GM21381 (cell line): Measurements from ENCODE around the gene HOMEZ.
"Not testable (repeated sequence)": the region's sequence is repeated elsewhere in the genome, so short reads cannot be mapped to it uniquely, and the experiment has no call there.

ENCODE experiments used
- ATAC-seq: cut with Tn5 transposase; IDR thresholded peaks from one replicate; pipeline ENCODE4 v1.9.1; 2021; ENCODE audit warnings: mild to moderate bottlenecking, moderate library complexity; ENCODE audit not compliant: unreplicated experiment

Gene HOMEZ, protein sequence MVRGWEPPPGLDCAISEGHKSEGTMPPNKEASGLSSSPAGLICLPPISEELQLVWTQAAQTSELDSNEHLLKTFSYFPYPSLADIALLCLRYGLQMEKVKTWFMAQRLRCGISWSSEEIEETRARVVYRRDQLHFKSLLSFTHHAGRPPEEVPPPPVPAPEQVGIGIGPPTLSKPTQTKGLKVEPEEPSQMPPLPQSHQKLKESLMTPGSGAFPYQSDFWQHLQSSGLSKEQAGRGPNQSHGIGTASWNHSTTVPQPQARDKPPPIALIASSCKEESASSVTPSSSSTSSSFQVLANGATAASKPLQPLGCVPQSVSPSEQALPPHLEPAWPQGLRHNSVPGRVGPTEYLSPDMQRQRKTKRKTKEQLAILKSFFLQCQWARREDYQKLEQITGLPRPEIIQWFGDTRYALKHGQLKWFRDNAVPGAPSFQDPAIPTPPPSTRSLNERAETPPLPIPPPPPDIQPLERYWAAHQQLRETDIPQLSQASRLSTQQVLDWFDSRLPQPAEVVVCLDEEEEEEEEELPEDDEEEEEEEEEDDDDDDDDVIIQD

GRCh38 chr14:23286020-23286901 lies at the start of gene HOMEZ:
Gene HOMEZ (minus strand): TSS chr14:23286132. CDS start chr14:23285952, 180 bp downstream.
- peak; percentile 96 for ATAC-seq

GRCh38 chr14:23335623-23336022 lies 49.7 kb upstream of the HOMEZ start:
- ATAC-seq, result no peak

DNA sequence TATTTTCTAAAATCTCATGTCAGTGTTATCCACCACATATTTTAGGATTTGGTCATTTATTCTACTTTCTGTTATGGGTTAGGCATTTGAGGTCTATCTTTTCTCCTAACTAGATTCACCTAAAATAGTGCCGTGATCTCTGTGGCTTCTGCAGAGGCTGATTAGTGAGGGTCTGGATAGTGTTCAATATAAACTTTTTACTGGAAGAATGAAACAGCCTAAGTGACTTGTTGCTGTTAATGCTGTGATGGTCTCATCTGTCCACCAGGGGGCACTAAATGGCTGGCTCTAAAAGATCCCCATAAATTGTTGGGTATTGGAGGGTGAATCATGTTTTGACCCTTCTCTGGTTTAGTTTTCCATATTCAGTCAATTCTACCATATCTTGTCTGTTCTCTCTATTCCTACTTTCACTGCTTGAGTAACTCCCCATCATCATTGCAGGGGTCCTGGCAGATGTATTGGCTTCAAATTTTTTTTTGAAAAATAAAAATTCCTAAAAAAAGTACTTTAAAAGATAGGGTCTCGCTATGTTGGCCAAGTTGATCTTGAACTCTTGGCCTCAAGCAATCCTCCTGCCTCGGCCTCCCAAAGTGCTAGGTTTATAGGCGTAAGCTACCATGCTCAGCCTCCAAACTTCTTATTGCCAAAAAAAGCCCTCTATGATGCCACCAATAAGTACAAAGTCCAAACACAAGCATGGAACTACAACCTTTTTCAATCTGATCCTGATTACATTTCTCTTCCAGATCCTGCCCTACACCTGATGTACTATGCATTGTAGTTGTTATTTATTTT lies 42.2 kb upstream of the HOMEZ start:
- ATAC-seq, result no peak

- ATAC-seq, result no peak
Measured at GRCh38 chr14:23326491-23327332, 40.8 kb upstream of the HOMEZ start.

DNA sequence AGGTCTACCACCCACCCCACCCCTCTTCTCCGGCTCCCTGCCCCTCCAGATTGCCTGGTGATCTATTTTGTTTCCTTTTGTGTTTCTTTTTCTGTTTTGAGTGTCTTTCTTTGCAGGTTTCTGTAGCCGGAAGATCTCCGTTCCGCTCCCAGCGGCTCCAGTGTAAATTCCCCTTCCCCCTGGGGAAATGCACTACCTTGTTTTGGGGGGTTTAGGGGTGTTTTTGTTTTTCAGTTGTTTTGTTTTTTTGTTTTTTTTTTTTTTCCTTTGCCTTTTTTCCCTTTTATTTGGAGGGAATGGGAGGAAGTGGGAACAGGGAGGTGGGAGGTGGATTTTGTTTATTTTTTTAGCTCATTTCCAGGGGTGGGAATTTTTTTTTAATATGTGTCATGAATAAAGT lies 39.8 kb upstream of the HOMEZ start:
- not testable (repeated sequence) for ATAC-seq

- no peak for ATAC-seq
Measured at GRCh38 chr14:23324993-23325392, 39.1 kb upstream of the HOMEZ start.

DNA sequence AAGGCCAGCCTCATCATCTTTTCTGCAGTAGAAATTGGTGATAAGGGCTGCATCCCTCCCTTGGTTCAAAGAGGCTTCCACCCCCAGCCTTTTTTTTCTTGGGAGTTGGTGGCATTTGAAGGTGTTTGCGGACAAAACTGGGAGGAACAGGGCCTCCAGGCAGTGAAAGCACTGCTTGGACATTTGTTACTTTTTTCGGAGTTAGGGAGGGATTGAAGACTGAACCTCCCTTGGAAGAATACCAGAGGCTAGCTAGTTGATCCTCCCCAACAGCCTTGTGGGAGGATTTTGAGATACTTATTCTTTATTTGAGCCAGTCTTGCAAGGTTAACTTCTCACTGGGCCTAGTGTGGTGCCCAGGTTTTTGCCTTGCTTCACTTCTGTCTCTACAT lies 38.5 kb upstream of the HOMEZ start:
- no peak for ATAC-seq

DNA sequence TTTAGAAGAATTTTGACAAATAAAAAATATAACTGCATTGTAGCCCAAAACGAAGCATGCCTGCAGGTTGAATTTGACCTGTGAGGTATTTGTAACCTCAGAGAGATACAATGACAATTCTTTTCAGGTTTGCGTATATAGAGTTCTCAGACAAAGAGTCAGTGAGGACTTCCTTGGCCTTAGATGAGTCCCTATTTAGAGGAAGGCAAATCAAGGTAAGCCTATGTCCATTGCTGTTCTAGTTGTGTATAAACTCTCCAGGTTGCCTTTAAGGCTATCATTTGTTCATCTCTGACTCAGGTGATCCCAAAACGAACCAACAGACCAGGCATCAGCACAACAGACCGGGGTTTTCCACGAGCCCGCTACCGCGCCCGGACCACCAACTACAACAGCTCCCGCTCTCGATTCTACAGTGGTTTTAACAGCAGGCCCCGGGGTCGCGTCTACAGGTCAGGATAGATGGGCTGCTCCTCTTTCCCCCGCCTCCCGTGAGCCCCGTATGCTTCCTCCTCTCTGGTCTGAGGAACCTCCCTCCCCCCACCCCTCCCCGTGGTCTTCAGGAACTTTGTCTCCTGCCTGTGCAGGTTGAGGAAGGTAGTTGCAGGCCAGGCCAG lies 38.0 kb upstream of the HOMEZ start:
- no peak for ATAC-seq

DNA sequence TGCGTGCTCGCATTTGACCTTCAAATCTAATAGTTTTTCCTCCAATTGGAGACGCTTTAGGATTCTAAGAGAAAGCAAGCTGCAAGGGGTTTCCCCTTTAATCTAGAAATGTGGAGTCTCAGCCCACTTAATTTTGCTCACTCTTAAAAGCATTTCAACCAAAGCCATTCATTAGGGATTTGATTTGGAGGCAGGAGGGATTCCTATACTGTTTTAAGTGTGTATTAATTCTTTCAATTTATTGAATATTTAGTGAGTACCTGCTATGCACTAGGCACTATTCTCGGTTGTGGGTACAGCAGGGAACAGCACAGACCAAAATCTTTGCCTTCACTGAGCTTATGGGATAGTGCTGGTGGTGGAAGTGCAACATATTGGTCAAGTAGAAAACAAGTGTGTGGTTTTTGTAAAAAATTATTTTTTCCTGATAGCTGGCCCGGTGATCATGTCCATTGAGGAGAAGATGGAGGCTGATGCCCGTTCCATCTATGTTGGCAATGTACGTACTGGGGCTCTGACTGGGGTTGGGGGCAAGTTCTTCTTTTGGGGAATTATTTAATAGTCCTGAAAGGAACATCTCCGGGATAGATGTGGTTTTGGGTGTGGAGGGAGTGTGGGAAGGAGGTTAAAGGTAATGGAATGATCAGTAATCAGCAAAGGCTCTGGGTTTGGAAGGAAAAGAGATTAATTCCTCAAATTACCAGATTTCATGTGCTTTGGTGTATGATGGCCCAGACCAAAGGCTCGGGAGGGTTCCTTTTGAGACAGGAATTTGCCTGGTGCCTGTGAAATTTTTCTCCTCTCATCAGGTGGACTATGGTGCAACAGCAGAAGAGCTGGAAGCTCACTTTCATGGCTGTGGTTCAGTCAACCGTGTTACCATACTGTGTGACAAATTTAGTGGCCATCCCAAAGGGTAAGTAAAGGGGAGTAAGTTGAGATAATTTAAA lies 36.9 kb upstream of the HOMEZ start:
- no peak for ATAC-seq

- ATAC-seq, result peak; percentile 10
Measured at GRCh38 chr14:23321572-23322547, 35.9 kb upstream of the HOMEZ start.

GRCh38 chr14:23320584-23321571 lies 34.9 kb upstream of the HOMEZ start, which contains the start of gene PABPN1:
Gene PABPN1 (plus strand): TSS chr14:23321457. CDS start chr14:23321470, 13 bp downstream.
- peak; percentile 84 for ATAC-seq

DNA sequence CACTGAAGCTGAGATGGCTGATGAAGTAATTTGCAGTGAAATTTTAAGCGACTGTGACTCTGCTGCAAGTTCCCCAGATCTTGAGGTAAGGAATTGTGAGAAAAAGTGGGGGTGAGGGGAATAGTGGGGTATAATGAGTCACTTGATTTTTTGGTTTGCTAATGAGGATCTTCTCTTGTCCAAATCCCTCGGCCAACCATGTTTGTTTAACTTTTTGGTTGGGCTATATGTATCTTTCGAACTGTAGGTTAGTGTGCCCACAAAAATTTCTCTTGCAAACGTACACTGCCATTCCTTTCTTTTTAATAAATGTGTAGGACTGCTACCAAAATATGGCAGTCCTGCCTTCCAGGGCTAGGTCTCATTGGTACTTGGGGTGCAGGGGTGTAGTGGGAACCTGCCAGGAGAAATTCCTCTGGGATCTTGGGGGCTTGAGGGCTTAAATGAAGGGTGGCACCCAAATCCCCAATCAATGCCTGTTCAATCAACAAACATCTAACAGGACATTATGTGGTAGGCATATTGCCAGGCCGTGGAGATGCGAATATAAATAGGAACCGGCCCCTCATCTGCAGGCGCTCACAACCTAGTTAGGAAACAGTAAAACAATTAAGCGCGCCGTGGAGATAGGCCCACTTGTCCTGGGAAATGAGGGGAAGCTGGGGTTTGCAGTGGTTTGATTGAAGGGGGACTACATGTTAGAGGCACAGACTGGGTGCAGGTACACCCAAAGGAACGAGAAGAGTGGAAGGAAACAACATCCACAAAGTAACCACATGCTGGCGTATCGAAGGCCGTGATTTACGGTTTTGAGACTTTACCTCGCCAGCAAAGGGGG lies 34.0 kb upstream of the HOMEZ start:
- ATAC-seq, result no peak

DNA sequence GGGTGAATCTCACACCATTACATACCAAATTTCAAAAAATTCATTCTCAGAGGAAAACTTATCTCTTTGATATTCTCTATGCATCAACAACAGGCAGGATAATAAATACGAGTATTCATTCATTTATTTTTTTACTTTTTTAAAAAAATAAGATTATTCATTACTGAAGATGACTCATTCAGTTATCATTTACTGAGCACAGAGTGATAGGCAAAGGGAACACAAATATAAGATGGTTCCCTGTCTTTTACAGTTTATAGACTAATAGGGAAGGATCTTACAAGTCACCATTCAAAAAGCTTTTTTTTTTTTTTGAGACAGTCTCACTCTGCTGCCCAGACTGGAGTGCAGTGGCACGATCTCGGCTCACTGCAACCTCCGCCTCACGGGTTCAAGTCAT lies 30.4 kb upstream of the HOMEZ start:
- no peak for ATAC-seq

GRCh38 chr14:23310546-23310945 lies 24.6 kb upstream of the HOMEZ start:
- no peak for ATAC-seq
